ENCODE results near the gene EMSY. TPM values are rescaled to one million over a fixed set of nuclear protein-coding genes. Genes with fewer than 3 reads are reported as not detected.

EMSY gene
- total and polyA plus RNA-seq, 9 of the 15 experiments (the other 6 are each of a cell fraction or from before 2014, with no cell fraction given): 12.7 to 25.4 (median 17.9) TPM

- Histone ChIP-seq H3K36me3 (ENCODE audit: control insufficient read depth, insufficient read depth, low read length) (no peaks in the 10 kb centered on the region), H3K9me1 (ENCODE audit: control insufficient read depth, insufficient read depth, low read length) (no peaks in the 10 kb centered on the region), H3K79me2 (ENCODE audit: control insufficient read depth, insufficient read depth, low read length) (no peaks in the 10 kb centered on the region), H3K9ac (ENCODE audit: insufficient read depth in 1 of 2, low read depth in 2 of 2, low read length in 2 of 2) (no peak overlapping the region), H3K4me3 (no peak overlapping the region), H3K4me1 (replicated peaks in 1 of 2; ENCODE audit: control insufficient read depth in 2 of 2, insufficient read depth in 2 of 2, low read length in 2 of 2) (peaks cover 0 to 12% of the 10 kb centered on the region in 2 experiments; a peak in 2 of 5 replicates), H3K9me3 (replicated peaks; ENCODE audit: control insufficient read depth, insufficient read depth, low read depth, low read length) (no peaks in the 10 kb centered on the region), H3K27ac (ENCODE audit: extremely low read depth, low read depth, low read length) (no peak overlapping the region), H3K4me2 (ENCODE audit: insufficient read depth, low read length) (no peak overlapping the region), H3K27me3 (ENCODE audit: control insufficient read depth in 2 of 2, insufficient read depth in 2 of 2, low read length in 2 of 2) (no peaks in the 10 kb centered on the region), H4K20me1 (replicated peaks; ENCODE audit: control insufficient read depth, insufficient read depth, low read length) (no peaks in the 10 kb centered on the region), H2AFZ (ENCODE audit: low read depth, low read length) (no peak overlapping the region)
- no peak for ATAC-seq
- BruUV-seq (replicated peaks): no TSS peak
- 34% methylated on average over 11 of the region's 11 CpGs for WGBS (ENCODE audit: insufficient coverage, low coverage, missing lambda C conversion rate)
- in situ Hi-C loops (cut with MboI): no loop called here
- TF ChIP-seq, protein P1, sequence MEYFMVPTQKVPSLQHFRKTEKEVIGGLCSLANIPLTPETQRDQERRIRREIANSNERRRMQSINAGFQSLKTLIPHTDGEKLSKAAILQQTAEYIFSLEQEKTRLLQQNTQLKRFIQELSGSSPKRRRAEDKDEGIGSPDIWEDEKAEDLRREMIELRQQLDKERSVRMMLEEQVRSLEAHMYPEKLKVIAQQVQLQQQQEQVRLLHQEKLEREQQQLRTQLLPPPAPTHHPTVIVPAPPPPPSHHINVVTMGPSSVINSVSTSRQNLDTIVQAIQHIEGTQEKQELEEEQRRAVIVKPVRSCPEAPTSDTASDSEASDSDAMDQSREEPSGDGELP (CRISPR knock-in tag; IDR thresholded peaks at IDR 0.05; ENCODE audit: borderline replicate concordance): no peak
- TF ChIP-seq, protein P2, sequence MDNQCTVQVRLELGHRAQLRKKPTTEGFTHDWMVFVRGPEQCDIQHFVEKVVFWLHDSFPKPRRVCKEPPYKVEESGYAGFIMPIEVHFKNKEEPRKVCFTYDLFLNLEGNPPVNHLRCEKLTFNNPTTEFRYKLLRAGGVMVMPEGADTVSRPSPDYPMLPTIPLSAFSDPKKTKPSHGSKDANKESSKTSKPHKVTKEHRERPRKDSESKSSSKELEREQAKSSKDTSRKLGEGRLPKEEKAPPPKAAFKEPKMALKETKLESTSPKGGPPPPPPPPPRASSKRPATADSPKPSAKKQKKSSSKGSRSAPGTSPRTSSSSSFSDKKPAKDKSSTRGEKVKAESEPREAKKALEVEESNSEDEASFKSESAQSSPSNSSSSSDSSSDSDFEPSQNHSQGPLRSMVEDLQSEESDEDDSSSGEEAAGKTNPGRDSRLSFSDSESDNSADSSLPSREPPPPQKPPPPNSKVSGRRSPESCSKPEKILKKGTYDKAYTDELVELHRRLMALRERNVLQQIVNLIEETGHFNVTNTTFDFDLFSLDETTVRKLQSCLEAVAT (IDR thresholded peaks at IDR 0.05): no peak
- TF ChIP-seq HBP1 (CRISPR knock-in tag; IDR thresholded peaks at IDR 0.05) (no peak), ZNF551 (CRISPR knock-in tag; IDR thresholded peaks at IDR 0.05) (no peak), MAFG (tag; conservative IDR thresholded peaks at IDR 0.05) (0 out of 2 replicates have a peak, but pooled peaks have one; percentile 40), C11orf30 (IDR thresholded peaks at IDR 0.05; ENCODE audit: low read depth) (peak; percentile 55; the same call in 1 of the 2 replicates), CREB1 (IDR thresholded peaks at IDR 0.05) (no peak), CREB1 (CRISPR knock-in tag; IDR thresholded peaks at IDR 0.05) (no peak), PHF8 (IDR thresholded peaks at IDR 0.05; ENCODE audit: borderline replicate concordance, low read length) (no peak), MEIS2 (IDR thresholded peaks at IDR 0.05; ENCODE audit: partially characterized antibody) (no peak), NCOA2 (IDR thresholded peaks at IDR 0.05; ENCODE audit: partially characterized antibody in 2 of 2) (no peak), ZNF431 (CRISPR knock-in tag; IDR thresholded peaks at IDR 0.05) (no peak), ETV5 (CRISPR knock-in tag; IDR thresholded peaks at IDR 0.05; ENCODE audit: low read depth) (no peak), ZNF175 (CRISPR knock-in tag; IDR thresholded peaks at IDR 0.05; ENCODE audit: low read depth) (no peak), POLR2B (IDR thresholded peaks at IDR 0.05; ENCODE audit: low read depth, partially characterized antibody) (no peak), ZNF316 (IDR thresholded peaks at IDR 0.05) (peak; percentile 59), GABPA (tag; conservative IDR thresholded peaks at IDR 0.05; ENCODE audit: low read depth) (no peak), RBM39 (optimal IDR thresholded peaks at IDR 0.05; ENCODE audit: low read depth, low read length) (no peak)
- POLR2A ChIA-PET: interaction anchor here (0.5 to 1.2 kb wide), 6 partner anchors 11 to 166 kb away, joined by 3 to 5 read pairs (median 3); no protein-coding TSS in a partner anchor
- FAIRE-seq: no peak
- intact Hi-C loops (cut with micrococcal nuclease): loop anchor here (5.0 kb wide), 1 partner anchor 104 kb away; no protein-coding TSS in a partner anchor
- no peak for DNase-seq (ENCODE audit: extremely low read depth in 1 of 4, low spot score in 3 of 4)
- CTCF ChIA-PET (ENCODE audit: low intra/inter-chr PET ratio): no interaction called here
Measured at GRCh38 chr11:76577921-76578653, 133.3 kb downstream of the EMSY start.

All from K562 (cell line).